GM23338 (cell line): ENCODE data around the gene FHOD1. TPM values are rescaled to one million over a fixed set of nuclear protein-coding genes. Genes with fewer than 3 reads are reported as not detected.

Experiments
- EZH2 ChIP-seq: fragments of 200-600 bp; sonication (generic); IDR thresholded peaks from one replicate; pipeline ENCODE4 v1.8.0; 2017; ENCODE audit warnings: antibody characterized with exemption, mild to moderate bottlenecking, low read depth; ENCODE audit not compliant: unreplicated experiment
- JUNB ChIP-seq: IDR thresholded peaks from one replicate; pipeline ENCODE4 v1.6.1; 2016; ENCODE audit warnings: antibody characterized with exemption; ENCODE audit not compliant: unreplicated experiment
- ZNF331 ChIP-seq: fragments of 250-450 bp; sonication (Bioruptor Pico); IDR thresholded peaks from 2 replicates; pipeline ENCODE4 v1.5.0; 2020; ENCODE audit warnings: low read depth, mild to moderate bottlenecking, moderate library complexity
- polyA plus RNA-seq: library from polyadenylated mRNA; unstranded; fragments of >200 nt; fragmentation: Nextera tagmentation; extraction: Ambion mirVana; gene quantifications from 2 replicates; pipeline ENCODE4 v1.2.1, GENCODE V29; 2016
- total RNA-seq: library from RNA; depleted of rRNA; stranded (reverse); fragments of >200 nt; shearing (Covaris generic); gene quantifications from 2 replicates; pipeline ENCODE4 v1.2.3, GENCODE V29; 2014
- TF ChIP-seq, protein P1 (sequence below): fragments of 250-450 bp; sonication (Bioruptor Pico); IDR thresholded peaks from 2 replicates; pipeline ENCODE4 v1.5.0; 2020; ENCODE audit warnings: mild to moderate bottlenecking, moderate library complexity
- TF ChIP-seq, protein P2 (sequence below): IDR thresholded peaks from one replicate; pipeline ENCODE4 v1.6.1; 2018; ENCODE audit warnings: antibody characterized with exemption; ENCODE audit not compliant: unreplicated experiment
- TF ChIP-seq, protein P3 (sequence below): IDR thresholded peaks from 2 replicates; pipeline ENCODE4 v1.6.1; 2016; ENCODE audit warnings: antibody characterized with exemption

Gene FHOD1
- total and polyA plus RNA-seq, 2 experiments from 2014 or later: 26.2 to 52.7 TPM

DNA sequence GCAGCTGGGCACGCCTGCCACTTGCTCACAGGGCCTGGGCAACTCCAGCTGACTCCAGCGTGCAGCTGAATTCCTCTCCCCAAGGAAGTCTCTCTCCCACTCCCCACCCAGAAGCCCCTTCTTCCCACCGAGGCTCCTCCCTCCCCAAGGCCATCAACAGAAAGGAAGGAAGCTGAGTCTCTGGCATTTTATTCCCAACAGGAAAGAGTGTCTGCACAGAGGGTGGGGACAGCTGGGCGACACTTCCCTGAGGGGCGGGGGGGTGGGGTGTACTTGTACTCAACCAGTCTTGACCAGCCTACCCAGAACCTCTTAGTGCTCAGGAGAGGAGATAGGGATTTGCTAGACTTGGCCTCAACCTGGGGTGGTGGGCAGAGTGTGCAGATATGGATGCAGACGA is 57.2 kb downstream of the FHOD1 start, which contains the start of gene EXOC3L1 (continued):
- TF ChIP-seq, protein P1, sequence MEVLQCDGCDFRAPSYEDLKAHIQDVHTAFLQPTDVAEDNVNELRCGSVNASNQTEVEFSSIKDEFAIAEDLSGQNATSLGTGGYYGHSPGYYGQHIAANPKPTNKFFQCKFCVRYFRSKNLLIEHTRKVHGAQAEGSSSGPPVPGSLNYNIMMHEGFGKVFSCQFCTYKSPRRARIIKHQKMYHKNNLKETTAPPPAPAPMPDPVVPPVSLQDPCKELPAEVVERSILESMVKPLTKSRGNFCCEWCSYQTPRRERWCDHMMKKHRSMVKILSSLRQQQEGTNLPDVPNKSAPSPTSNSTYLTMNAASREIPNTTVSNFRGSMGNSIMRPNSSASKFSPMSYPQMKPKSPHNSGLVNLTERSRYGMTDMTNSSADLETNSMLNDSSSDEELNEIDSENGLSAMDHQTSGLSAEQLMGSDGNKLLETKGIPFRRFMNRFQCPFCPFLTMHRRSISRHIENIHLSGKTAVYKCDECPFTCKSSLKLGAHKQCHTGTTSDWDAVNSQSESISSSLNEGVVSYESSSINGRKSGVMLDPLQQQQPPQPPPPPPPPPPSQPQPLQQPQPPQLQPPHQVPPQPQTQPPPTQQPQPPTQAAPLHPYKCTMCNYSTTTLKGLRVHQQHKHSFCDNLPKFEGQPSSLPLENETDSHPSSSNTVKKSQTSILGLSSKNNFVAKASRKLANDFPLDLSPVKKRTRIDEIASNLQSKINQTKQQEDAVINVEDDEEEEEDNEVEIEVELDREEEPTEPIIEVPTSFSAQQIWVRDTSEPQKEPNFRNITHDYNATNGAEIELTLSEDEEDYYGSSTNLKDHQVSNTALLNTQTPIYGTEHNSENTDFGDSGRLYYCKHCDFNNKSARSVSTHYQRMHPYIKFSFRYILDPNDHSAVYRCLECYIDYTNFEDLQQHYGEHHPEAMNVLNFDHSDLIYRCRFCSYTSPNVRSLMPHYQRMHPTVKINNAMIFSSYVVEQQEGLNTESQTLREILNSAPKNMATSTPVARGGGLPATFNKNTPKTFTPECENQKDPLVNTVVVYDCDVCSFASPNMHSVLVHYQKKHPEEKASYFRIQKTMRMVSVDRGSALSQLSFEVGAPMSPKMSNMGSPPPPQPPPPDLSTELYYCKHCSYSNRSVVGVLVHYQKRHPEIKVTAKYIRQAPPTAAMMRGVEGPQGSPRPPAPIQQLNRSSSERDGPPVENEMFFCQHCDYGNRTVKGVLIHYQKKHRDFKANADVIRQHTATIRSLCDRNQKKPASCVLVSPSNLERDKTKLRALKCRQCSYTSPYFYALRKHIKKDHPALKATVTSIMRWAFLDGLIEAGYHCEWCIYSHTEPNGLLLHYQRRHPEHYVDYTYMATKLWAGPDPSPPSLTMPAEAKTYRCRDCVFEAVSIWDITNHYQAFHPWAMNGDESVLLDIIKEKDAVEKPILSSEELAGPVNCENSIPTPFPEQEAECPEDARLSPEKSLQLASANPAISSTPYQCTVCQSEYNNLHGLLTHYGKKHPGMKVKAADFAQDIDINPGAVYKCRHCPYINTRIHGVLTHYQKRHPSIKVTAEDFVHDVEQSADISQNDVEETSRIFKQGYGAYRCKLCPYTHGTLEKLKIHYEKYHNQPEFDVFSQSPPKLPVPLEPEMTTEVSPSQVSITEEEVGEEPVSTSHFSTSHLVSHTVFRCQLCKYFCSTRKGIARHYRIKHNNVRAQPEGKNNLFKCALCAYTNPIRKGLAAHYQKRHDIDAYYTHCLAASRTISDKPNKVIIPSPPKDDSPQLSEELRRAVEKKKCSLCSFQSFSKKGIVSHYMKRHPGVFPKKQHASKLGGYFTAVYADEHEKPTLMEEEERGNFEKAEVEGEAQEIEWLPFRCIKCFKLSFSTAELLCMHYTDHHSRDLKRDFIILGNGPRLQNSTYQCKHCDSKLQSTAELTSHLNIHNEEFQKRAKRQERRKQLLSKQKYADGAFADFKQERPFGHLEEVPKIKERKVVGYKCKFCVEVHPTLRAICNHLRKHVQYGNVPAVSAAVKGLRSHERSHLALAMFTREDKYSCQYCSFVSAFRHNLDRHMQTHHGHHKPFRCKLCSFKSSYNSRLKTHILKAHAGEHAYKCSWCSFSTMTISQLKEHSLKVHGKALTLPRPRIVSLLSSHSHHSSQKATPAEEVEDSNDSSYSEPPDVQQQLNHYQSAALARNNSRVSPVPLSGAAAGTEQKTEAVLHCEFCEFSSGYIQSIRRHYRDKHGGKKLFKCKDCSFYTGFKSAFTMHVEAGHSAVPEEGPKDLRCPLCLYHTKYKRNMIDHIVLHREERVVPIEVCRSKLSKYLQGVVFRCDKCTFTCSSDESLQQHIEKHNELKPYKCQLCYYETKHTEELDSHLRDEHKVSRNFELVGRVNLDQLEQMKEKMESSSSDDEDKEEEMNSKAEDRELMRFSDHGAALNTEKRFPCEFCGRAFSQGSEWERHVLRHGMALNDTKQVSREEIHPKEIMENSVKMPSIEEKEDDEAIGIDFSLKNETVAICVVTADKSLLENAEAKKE (CRISPR knock-in tag): no peak
- TF ChIP-seq EZH2 (no peak), JUNB (no peak), ZNF331 (CRISPR knock-in tag) (no peak)
- TF ChIP-seq, protein P2, sequence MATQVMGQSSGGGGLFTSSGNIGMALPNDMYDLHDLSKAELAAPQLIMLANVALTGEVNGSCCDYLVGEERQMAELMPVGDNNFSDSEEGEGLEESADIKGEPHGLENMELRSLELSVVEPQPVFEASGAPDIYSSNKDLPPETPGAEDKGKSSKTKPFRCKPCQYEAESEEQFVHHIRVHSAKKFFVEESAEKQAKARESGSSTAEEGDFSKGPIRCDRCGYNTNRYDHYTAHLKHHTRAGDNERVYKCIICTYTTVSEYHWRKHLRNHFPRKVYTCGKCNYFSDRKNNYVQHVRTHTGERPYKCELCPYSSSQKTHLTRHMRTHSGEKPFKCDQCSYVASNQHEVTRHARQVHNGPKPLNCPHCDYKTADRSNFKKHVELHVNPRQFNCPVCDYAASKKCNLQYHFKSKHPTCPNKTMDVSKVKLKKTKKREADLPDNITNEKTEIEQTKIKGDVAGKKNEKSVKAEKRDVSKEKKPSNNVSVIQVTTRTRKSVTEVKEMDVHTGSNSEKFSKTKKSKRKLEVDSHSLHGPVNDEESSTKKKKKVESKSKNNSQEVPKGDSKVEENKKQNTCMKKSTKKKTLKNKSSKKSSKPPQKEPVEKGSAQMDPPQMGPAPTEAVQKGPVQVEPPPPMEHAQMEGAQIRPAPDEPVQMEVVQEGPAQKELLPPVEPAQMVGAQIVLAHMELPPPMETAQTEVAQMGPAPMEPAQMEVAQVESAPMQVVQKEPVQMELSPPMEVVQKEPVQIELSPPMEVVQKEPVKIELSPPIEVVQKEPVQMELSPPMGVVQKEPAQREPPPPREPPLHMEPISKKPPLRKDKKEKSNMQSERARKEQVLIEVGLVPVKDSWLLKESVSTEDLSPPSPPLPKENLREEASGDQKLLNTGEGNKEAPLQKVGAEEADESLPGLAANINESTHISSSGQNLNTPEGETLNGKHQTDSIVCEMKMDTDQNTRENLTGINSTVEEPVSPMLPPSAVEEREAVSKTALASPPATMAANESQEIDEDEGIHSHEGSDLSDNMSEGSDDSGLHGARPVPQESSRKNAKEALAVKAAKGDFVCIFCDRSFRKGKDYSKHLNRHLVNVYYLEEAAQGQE: no peak
- TF ChIP-seq, protein P3, sequence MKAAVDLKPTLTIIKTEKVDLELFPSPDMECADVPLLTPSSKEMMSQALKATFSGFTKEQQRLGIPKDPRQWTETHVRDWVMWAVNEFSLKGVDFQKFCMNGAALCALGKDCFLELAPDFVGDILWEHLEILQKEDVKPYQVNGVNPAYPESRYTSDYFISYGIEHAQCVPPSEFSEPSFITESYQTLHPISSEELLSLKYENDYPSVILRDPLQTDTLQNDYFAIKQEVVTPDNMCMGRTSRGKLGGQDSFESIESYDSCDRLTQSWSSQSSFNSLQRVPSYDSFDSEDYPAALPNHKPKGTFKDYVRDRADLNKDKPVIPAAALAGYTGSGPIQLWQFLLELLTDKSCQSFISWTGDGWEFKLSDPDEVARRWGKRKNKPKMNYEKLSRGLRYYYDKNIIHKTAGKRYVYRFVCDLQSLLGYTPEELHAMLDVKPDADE: no peak
